PC-3 (cell line): ENCODE results near the gene IRF2. TPM values are rescaled to one million over a fixed set of nuclear protein-coding genes. Genes with fewer than 3 reads are reported as not detected.

Source experiments
- ATAC-seq: fragments of 200-7000 bp; cut with Tn5 transposase; 2 replicates; pipeline ENCODE4 v1.9.1; 2020; ENCODE audit warnings: mild to moderate bottlenecking, moderate library complexity
- BruUV-seq: library from RNA; stranded (reverse); fragments of 400-500 nt; replicated peaks from 2 replicates; lab custom pipeline; 2021; lab: Mats Ljungman, UMichigan
- CTCF ChIA-PET: fragments of 300-600 bp; sonication (Branson Sonifier 250); formaldehyde crosslinking; loops from one replicate; lab custom pipeline; 2022; ENCODE audit warnings: antibody characterized with exemption; lab: Charles Lee
- POLR2A ChIA-PET: fragments of 300-600 bp; sonication (Branson Sonifier 250); formaldehyde crosslinking; loops from one replicate; lab custom pipeline; 2022; ENCODE audit warnings: antibody characterized with exemption; ENCODE audit not compliant: unreplicated experiment; lab: Charles Lee
- DNase-seq: peaks from one replicate; pipeline ENCODE4 v3.0.0-alpha.2; 2015
- H2AFZ ChIP-seq: fragments of 300-600 bp; sonication (generic); 2 replicates; pipeline ENCODE4 v1.6.0; 2016; ENCODE audit warnings: antibody characterized with exemption, low read length
- H3F3A ChIP-seq: fragments of 300-600 bp; sonication (generic); one replicate; pipeline ENCODE4 v1.6.0; 2017; ENCODE audit warnings: antibody characterized with exemption, low read length, control low read depth, mild to moderate bottlenecking; ENCODE audit not compliant: unreplicated experiment
- H3K27ac ChIP-seq: fragments of 300-600 bp; sonication (generic); 2 replicates; pipeline ENCODE4 v1.5.1; 2016; ENCODE audit warnings: mild to moderate bottlenecking, low read length
- H3K27me3 ChIP-seq: fragments of 300-600 bp; sonication (generic); 2 replicates; pipeline ENCODE4 v1.6.1; 2016; ENCODE audit warnings: low read length, mixed read lengths
- H3K36me3 ChIP-seq: fragments of 300-600 bp; sonication (generic); 2 replicates; pipeline ENCODE4 v1.6.1; 2016; ENCODE audit warnings: low read depth, mixed run types, low read length, mixed read lengths
- H3K4me1 ChIP-seq: fragments of 300-600 bp; sonication (generic); 2 replicates; pipeline ENCODE4 v1.5.1; 2016; ENCODE audit warnings: low read length; ENCODE audit not compliant: insufficient read depth
- H3K4me2 ChIP-seq: fragments of 300-600 bp; sonication (generic); 2 replicates; pipeline ENCODE4 v1.6.0; 2016; ENCODE audit warnings: low read length
- H3K4me3 ChIP-seq: fragments of 300-600 bp; sonication (generic); 2 replicates; pipeline ENCODE4 v1.5.1; 2016; ENCODE audit warnings: mild to moderate bottlenecking, low read length, mixed read lengths
- H3K79me2 ChIP-seq: fragments of 300-600 bp; sonication (generic); 2 replicates; pipeline ENCODE4 v1.6.1; 2017; ENCODE audit warnings: low read length, mixed read lengths
- H3K9ac ChIP-seq: fragments of 300-600 bp; sonication (generic); 2 replicates; pipeline ENCODE4 v1.6.0; 2016; ENCODE audit warnings: mild to moderate bottlenecking, low read length
- H3K9me2 ChIP-seq: fragments of 300-600 bp; sonication (generic); replicated peaks from 2 replicates; pipeline ENCODE4 v1.6.1; 2016; ENCODE audit warnings: mixed run types, low read length, mixed read lengths
- H3K9me3 ChIP-seq: fragments of 300-600 bp; sonication (generic); 2 replicates; pipeline ENCODE4 v1.6.1; 2016; ENCODE audit warnings: low read length, mixed read lengths
- H4K20me1 ChIP-seq: fragments of 300-600 bp; sonication (generic); 2 replicates; pipeline ENCODE4 v1.6.1; 2016; ENCODE audit warnings: low read length, mixed read lengths
- EZH2 ChIP-seq: fragments of 300-600 bp; sonication (generic); IDR thresholded peaks from one replicate; pipeline ENCODE4 v1.6.1; 2017; ENCODE audit warnings: antibody characterized with exemption, mild to moderate bottlenecking, low read length; ENCODE audit not compliant: unreplicated experiment
- EZH2phosphoT487 ChIP-seq: fragments of 300-600 bp; sonication (generic); IDR thresholded peaks from 2 replicates; pipeline ENCODE4 v1.6.1; 2018; ENCODE audit warnings: mild to moderate bottlenecking, antibody characterized with exemption, low read length, borderline replicate concordance
- intact Hi-C: fragments of 100-400 bp; cut with micrococcal nuclease; formaldehyde crosslinking; loops from 2 replicates; pipeline ENCODE4 v1.9.0; 2023
- total RNA-seq: library from RNA; depleted of rRNA; stranded (reverse); fragments of >200 nt; gene quantifications from 2 replicates; pipeline ENCODE4 v1.2.3, GENCODE V29; 2014
- TF ChIP-seq, protein P1 (sequence below): fragments of 300-600 bp; sonication (generic); conservative IDR thresholded peaks from 2 replicates; pipeline ENCODE4 v1.5.1; 2017; ENCODE audit warnings: antibody characterized with exemption, low read depth, mild to moderate bottlenecking, low read length

The IRF2 gene
- total RNA-seq, 1 experiment from 2014 or later: 7.7 TPM

GRCh38 chr4:184408021-184408683 is 66.2 kb downstream of the IRF2 start:
- H3K36me3 ChIP-seq: no peaks in the 10 kb centered on the region
- no peaks in the 10 kb centered on the region for H3K27me3 ChIP-seq
- DNase-seq (peak; percentile 53), ATAC-seq (peak; percentile 77)
- no peaks in the 10 kb centered on the region for H3F3A ChIP-seq
- H3K9me3 ChIP-seq: no peaks in the 10 kb centered on the region
- POLR2A ChIA-PET: no interaction called here
- H3K4me1 ChIP-seq: peaks cover 14% of the 10 kb centered on the region
- peak overlapping the region; percentile 52 for H3K27ac ChIP-seq
- CTCF ChIA-PET: interaction anchor here (0.6 kb wide), 1 partner anchor 144 kb away, joined by 3 read pairs; no protein-coding TSS in a partner anchor
- no peaks in the 10 kb centered on the region for H3K79me2 ChIP-seq
- H3K4me2 ChIP-seq: peak overlapping the region; percentile 39; the same call in 1 of the 2 replicates
- H4K20me1 ChIP-seq: no peaks in the 10 kb centered on the region
- TF ChIP-seq, protein P1, sequence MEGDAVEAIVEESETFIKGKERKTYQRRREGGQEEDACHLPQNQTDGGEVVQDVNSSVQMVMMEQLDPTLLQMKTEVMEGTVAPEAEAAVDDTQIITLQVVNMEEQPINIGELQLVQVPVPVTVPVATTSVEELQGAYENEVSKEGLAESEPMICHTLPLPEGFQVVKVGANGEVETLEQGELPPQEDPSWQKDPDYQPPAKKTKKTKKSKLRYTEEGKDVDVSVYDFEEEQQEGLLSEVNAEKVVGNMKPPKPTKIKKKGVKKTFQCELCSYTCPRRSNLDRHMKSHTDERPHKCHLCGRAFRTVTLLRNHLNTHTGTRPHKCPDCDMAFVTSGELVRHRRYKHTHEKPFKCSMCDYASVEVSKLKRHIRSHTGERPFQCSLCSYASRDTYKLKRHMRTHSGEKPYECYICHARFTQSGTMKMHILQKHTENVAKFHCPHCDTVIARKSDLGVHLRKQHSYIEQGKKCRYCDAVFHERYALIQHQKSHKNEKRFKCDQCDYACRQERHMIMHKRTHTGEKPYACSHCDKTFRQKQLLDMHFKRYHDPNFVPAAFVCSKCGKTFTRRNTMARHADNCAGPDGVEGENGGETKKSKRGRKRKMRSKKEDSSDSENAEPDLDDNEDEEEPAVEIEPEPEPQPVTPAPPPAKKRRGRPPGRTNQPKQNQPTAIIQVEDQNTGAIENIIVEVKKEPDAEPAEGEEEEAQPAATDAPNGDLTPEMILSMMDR: no peak
- BruUV-seq: no TSS peak
- H3K9ac ChIP-seq: no peak overlapping the region
- H3K4me3 ChIP-seq: no peak overlapping the region
- H3K9me2 ChIP-seq: no peaks in the 10 kb centered on the region
- H2AFZ ChIP-seq: no peak overlapping the region
- intact Hi-C loops: loop anchor here (10.0 kb wide), 1 partner anchor 237 kb away; the partner anchor contains the start of genes CASP3 and PRIMPOL

- no peak for TF ChIP-seq EZH2phosphoT487
- TF ChIP-seq, protein P1: no peak
- CTCF ChIA-PET: no interaction called here
- ATAC-seq (no peak), DNase-seq (no peak)
- Histone ChIP-seq H3K9ac (no peak overlapping the region), H3K9me3 (no peaks in the 10 kb centered on the region), H3K27ac (no peak overlapping the region), H2AFZ (no peak overlapping the region), H3K27me3 (no peaks in the 10 kb centered on the region), H3F3A (no peaks in the 10 kb centered on the region), H3K4me3 (no peak overlapping the region), H4K20me1 (no peaks in the 10 kb centered on the region), H3K36me3 (no peaks in the 10 kb centered on the region), H3K4me1 (peaks cover 14% of the 10 kb centered on the region), H3K4me2 (no peak overlapping the region), H3K79me2 (no peaks in the 10 kb centered on the region), H3K9me2 (no peaks in the 10 kb centered on the region)
- POLR2A ChIA-PET: no interaction called here
- intact Hi-C loops: loop anchor here (10.0 kb wide), 1 partner anchor 238 kb away; the partner anchor contains the start of genes CASP3 and PRIMPOL
- BruUV-seq: no TSS peak
Measured at GRCh38 chr4:184406958-184407391, 67.4 kb downstream of the IRF2 start.

GRCh38 chr4:184404047-184404446 is 70.3 kb downstream of the IRF2 start:
- no peak for DNase-seq
- Histone ChIP-seq H3K4me2 (no peak overlapping the region), H3K9ac (no peak overlapping the region), H3K27me3 (no peaks in the 10 kb centered on the region), H3K9me2 (no peaks in the 10 kb centered on the region), H3K4me1 (peaks cover 28% of the 10 kb centered on the region), H3K79me2 (no peaks in the 10 kb centered on the region), H2AFZ (no peak overlapping the region), H3K4me3 (no peak overlapping the region), H3F3A (no peaks in the 10 kb centered on the region), H3K9me3 (no peaks in the 10 kb centered on the region), H3K27ac (no peak overlapping the region), H3K36me3 (no peaks in the 10 kb centered on the region), H4K20me1 (no peaks in the 10 kb centered on the region)
- CTCF ChIA-PET: no interaction called here
- POLR2A ChIA-PET: no interaction called here
- ATAC-seq: no peak
- TF ChIP-seq EZH2phosphoT487 (no peak), EZH2 (no peak)
- TF ChIP-seq, protein P1: no peak
- no TSS peak for BruUV-seq
- intact Hi-C loops: loop anchor here (5.0 to 10.0 kb wide), 4 partner anchors 62 to 241 kb away; partner anchors contain the start of genes CASP3, IRF2 and PRIMPOL
